ENCODE measurements around the gene GNG12. TPM values are rescaled to one million over a fixed set of nuclear protein-coding genes. Genes with fewer than 3 reads are reported as not detected.

Gene GNG12
- total and polyA plus RNA-seq, 8 donors: 21.7 to 189 (median 59.6) TPM

DNA sequence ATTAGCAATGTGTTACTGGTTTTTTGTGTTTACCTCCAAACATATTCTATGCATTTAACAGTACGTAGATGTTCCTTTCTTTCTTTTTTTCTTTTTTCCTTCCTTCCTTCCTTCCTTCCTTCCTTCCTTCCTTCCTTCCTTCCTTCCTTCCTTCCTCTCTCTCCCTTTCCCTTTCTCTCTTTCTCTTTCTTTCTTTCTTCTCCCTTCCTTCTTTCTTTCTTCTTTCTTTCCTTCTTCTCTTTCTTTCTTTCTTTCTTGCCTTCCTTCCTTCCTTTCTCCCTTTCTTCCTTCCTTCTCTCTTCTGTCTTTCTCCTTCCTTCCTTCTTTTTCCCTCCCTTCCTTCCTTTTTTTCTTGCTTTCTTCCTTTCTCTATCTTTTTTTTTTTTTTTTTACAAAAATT is 46.2 kb upstream of the GNG12 start:
- TF ChIP-seq EP300 (IDR thresholded peaks at IDR 0.05): no peak

DNA sequence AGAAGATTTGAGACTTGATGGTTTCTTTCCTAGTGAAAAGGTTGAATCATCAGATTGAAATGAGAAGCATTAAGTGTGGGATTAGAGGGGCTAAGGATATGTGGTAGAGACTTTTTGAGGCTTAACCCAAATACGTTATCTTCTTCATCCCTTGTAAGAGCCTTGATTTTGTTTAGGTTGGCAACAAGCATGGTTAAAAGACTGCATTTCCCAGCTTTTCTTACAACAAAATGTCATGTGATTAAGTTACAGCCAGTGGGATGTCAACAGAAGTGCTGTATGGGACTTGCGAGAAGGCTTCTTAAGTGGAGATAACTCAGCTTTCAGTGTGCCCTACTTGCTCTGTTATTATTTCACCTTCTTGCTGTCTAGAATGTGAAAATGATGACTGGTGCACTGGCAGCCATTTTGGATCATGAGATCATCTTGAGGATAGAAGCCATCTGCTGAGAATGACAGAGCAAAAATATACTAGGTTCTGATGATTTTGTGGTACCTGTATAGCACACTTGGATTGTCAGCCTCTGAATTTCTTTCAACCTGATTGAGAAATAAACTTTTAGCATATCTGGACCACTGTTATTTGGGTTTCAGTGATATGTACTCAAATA is 41.3 kb upstream of the GNG12 start:
- Histone ChIP-seq H3K9me3 (no peaks in the 10 kb centered on the region), H3K27ac (no peak overlapping the region), H3K36me3 (no peaks in the 10 kb centered on the region), H3K4me1 (no peaks in the 10 kb centered on the region), H3K27me3 (no peaks in the 10 kb centered on the region), H3K4me3 (no peak overlapping the region)
- DNase-seq: no peak
- intact Hi-C loops (cut with DNase I; ENCODE audit: low total_unique reads): no loop called here
- WGBS, 5 donors: 76 to 86% (median 78%) methylated on average over 2 of the region's 2 CpGs
- TF ChIP-seq POLR2AphosphoS5 (IDR thresholded peaks at IDR 0.05) (no peak), EP300 (IDR thresholded peaks at IDR 0.05) (no peak), POLR2A (IDR thresholded peaks at IDR 0.05) (no peak)
- TF ChIP-seq, protein P1, sequence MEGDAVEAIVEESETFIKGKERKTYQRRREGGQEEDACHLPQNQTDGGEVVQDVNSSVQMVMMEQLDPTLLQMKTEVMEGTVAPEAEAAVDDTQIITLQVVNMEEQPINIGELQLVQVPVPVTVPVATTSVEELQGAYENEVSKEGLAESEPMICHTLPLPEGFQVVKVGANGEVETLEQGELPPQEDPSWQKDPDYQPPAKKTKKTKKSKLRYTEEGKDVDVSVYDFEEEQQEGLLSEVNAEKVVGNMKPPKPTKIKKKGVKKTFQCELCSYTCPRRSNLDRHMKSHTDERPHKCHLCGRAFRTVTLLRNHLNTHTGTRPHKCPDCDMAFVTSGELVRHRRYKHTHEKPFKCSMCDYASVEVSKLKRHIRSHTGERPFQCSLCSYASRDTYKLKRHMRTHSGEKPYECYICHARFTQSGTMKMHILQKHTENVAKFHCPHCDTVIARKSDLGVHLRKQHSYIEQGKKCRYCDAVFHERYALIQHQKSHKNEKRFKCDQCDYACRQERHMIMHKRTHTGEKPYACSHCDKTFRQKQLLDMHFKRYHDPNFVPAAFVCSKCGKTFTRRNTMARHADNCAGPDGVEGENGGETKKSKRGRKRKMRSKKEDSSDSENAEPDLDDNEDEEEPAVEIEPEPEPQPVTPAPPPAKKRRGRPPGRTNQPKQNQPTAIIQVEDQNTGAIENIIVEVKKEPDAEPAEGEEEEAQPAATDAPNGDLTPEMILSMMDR (IDR thresholded peaks at IDR 0.05): no peak

More for the DNA sequence above, 46.2 kb upstream of the GNG12 start:
- Histone ChIP-seq H3K4me1 (peaks cover 0 to 5% (median 0%) of the 10 kb centered on the region in 4 donors), H3K27me3 (no peaks in the 10 kb centered on the region), H3K9me3 (no peaks in the 10 kb centered on the region), H3K36me3 (no peaks in the 10 kb centered on the region), H3K27ac (no peak overlapping the region), H3K4me3 (no peak overlapping the region)
- intact Hi-C loops (cut with DNase I; ENCODE audit: low total_unique reads): no loop called here
- WGBS, 5 donors: 75 to 95% (median 93%) methylated on average over 1 of the region's 1 CpG
- no peak for DNase-seq

DNA sequence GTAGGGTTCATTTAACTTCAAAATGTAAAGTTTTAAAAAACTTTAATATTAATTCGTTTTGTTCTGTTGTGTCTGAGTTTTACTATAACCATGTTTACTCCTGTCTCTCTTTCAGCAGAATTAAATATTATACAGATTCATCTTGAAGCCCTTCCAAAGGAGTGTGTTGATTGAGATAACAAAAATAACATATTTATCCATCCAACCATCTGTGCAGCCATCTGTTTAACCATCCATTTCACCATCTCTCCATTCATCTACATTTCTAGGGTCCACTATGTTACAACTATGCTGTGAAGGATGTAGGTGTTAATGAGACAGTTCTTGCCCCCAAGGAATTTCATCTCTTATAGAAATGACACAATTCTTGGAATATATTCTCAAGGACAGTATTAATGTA is 36.0 kb upstream of the GNG12 start:
- Histone ChIP-seq H3K4me1 (no peaks in the 10 kb centered on the region), H3K27ac (no peak overlapping the region), H3K36me3 (no peaks in the 10 kb centered on the region), H3K9me3 (no peaks in the 10 kb centered on the region), H3K27me3 (no peaks in the 10 kb centered on the region), H3K4me3 (no peak overlapping the region)
- TF ChIP-seq POLR2AphosphoS5 (IDR thresholded peaks at IDR 0.05) (no peak), POLR2A (IDR thresholded peaks at IDR 0.05) (no peak), EP300 (IDR thresholded peaks at IDR 0.05) (no peak)
- TF ChIP-seq, protein P1 (IDR thresholded peaks at IDR 0.05): no peak
- 51 to 60% (median 58%) methylated on average over 1 of the region's 1 CpG for WGBS, 5 donors
- no peak for DNase-seq
- intact Hi-C loops (cut with DNase I; ENCODE audit: low total_unique reads): no loop called here

DNA sequence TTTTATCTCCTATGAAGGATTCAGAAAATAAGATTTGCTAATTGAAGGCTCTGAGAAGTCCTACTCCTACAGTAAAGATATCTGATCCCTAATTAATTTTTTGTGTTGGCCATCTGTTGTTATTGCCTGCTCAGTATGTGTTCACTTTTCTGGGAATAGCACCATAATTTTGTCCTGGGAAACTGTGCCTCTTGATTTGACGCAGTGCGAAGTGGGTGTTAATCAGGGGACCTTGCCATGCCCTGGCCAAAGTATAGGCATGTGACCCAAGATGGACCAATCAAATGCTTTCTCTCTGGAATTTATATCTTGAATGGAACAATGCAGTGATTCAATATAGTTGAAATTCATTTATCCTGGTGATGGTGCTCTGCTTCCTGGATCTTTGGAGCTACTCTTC is 30.4 kb upstream of the GNG12 start:
- H3K27me3 ChIP-seq: no peaks in the 10 kb centered on the region
- no peaks in the 10 kb centered on the region for H3K36me3 ChIP-seq
- no peaks in the 10 kb centered on the region for H3K4me1 ChIP-seq
- no peaks in the 10 kb centered on the region for H3K9me3 ChIP-seq
- no peak overlapping the region for H3K27ac ChIP-seq
- WGBS, 5 donors: 70 to 98% (median 91%) methylated on average over 2 of the region's 2 CpGs
- H3K4me3 ChIP-seq: no peak overlapping the region
- no peak for TF ChIP-seq POLR2A (IDR thresholded peaks at IDR 0.05)
- TF ChIP-seq, protein P1 (IDR thresholded peaks at IDR 0.05): no peak
- TF ChIP-seq EP300 (IDR thresholded peaks at IDR 0.05): no peak
- TF ChIP-seq POLR2AphosphoS5 (IDR thresholded peaks at IDR 0.05): no peak
- intact Hi-C loops (cut with DNase I; ENCODE audit: low total_unique reads): no loop called here
- no peak for DNase-seq

DNA sequence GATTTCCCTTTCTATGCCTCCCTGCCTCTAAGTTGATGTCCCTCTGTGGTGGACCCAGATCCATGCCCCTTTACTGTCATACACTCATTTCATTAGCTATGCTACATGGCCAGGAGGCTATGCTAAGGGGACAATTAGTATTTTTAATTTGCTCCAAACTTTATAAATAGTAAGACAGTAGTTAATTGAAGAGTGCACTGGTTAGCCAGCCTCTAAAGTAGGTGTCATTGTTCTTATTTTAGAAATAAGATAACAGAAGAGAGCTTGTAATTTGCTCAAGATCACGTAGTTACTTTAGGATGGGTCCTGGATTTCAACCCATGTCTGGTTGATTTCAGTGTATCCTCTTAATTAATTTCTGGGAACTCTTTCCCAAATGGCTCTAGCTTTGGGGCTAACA is 29.4 kb upstream of the GNG12 start:
- Histone ChIP-seq H3K9me3 (no peaks in the 10 kb centered on the region), H3K27me3 (no peaks in the 10 kb centered on the region), H3K4me1 (no peaks in the 10 kb centered on the region), H3K4me3 (no peak overlapping the region), H3K27ac (no peak overlapping the region), H3K36me3 (no peaks in the 10 kb centered on the region)
- DNase-seq: no peak
- no peak for TF ChIP-seq POLR2AphosphoS5 (IDR thresholded peaks at IDR 0.05)
- TF ChIP-seq, protein P1 (IDR thresholded peaks at IDR 0.05): no peak
- intact Hi-C loops (cut with DNase I; ENCODE audit: low total_unique reads): no loop called here
- WGBS, 5 donors: 88 to 97% (median 93%) methylated on average over 1 of the region's 1 CpG

Measured in stomach (tissue), 9 donors.